Activated naive CD4-positive, alpha-beta T cell treated with anti-CD3 and anti-CD28 coated beads for 36 hours (primary cell): ENCODE data around the gene MIPEP. TPM values are rescaled to one million over a fixed set of nuclear protein-coding genes. Genes with fewer than 3 reads are reported as not detected.

Source experiments
- CTCF ChIA-PET: fragments of 350-600 bp; sonication (Branson Sonifier 250); formaldehyde crosslinking; loops from one replicate; lab custom pipeline; 2021; ENCODE audit warnings: antibody characterized with exemption; lab: Charles Lee
- DNase-seq: peaks from one replicate; pipeline ENCODE4 v3.0.0-alpha.2; 2020
- H3K27ac Mint-ChIP-seq: one replicate; pipeline ENCODE4 v1.8.0; 2021; ENCODE audit warnings: mild to moderate bottlenecking, mixed read lengths
- H3K27me3 Mint-ChIP-seq: one replicate; pipeline ENCODE4 v1.8.0; 2021; ENCODE audit warnings: low read depth, mixed read lengths
- H3K36me3 Mint-ChIP-seq: one replicate; pipeline ENCODE4 v1.8.0; 2021; ENCODE audit warnings: low read depth, mixed read lengths
- H3K4me1 Mint-ChIP-seq: one replicate; pipeline ENCODE4 v1.8.0; 2021; ENCODE audit warnings: low read depth, mixed read lengths
- H3K4me3 Mint-ChIP-seq: one replicate; pipeline ENCODE4 v1.8.0; 2021; ENCODE audit warnings: mild to moderate bottlenecking, moderate library complexity, mixed read lengths
- H3K9me3 Mint-ChIP-seq: one replicate; pipeline ENCODE4 v1.8.0; 2021; ENCODE audit warnings: mixed read lengths
- intact Hi-C: fragments of 100-400 bp; cut with micrococcal nuclease; formaldehyde crosslinking; loops from one replicate; pipeline ENCODE4 v1.15.1; 2023
- total RNA-seq, 2 experiments: library from RNA; stranded (reverse); gene quantifications; one replicate each; pipeline ENCODE4 v1.2.3, GENCODE V29; 2021

The MIPEP gene
- total RNA-seq, 2 experiments from 2014 or later, result 15.4 to 17.0 TPM

- no peak for DNase-seq
- Mint-ChIP-seq H3K36me3 (peaks cover 7% of the 10 kb centered on the region), H3K9me3 (no peaks in the 10 kb centered on the region), H3K27ac (no peak overlapping the region), H3K4me3 (no peak overlapping the region), H3K4me1 (peaks cover 11% of the 10 kb centered on the region), H3K27me3 (no peaks in the 10 kb centered on the region)
- CTCF ChIA-PET, result interaction anchor here (1.1 kb wide), 1 partner anchor 7 kb away, joined by 3 read pairs; no protein-coding TSS in a partner anchor
- intact Hi-C loops, result no loop called here
Observed at GRCh38 chr13:23848019-23848418, 41.2 kb downstream of the MIPEP start.

DNA sequence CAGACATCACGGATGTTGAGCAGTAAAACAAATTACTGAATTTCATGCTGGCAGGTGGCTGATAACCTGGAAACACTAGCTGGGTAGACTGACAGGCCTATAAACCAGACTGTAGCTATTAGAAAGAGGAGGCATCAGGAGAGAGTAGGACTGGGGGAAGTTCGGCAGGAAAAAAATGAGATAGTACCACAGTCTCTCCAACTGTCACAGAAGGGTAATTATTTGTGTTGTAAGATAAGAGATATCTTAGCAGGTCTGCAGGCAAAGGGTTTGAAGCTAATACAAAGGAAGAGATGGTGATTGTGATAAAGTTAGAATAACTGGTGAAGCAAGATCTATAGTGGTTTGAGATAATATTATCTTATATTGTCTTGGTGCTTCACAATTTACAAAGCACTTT is 41.7 kb downstream of the MIPEP start:
- H3K4me3 Mint-ChIP-seq, result no peak overlapping the region
- no peaks in the 10 kb centered on the region for H3K9me3 Mint-ChIP-seq
- H3K27ac Mint-ChIP-seq, result no peak overlapping the region
- intact Hi-C loops, result no loop called here
- CTCF ChIA-PET, result interaction anchor here (1.1 kb wide), 1 partner anchor 8 kb away, joined by 3 read pairs; no protein-coding TSS in a partner anchor
- H3K4me1 Mint-ChIP-seq, result peaks cover 11% of the 10 kb centered on the region
- peaks cover 8% of the 10 kb centered on the region for H3K36me3 Mint-ChIP-seq
- no peaks in the 10 kb centered on the region for H3K27me3 Mint-ChIP-seq
- no peak for DNase-seq

DNA sequence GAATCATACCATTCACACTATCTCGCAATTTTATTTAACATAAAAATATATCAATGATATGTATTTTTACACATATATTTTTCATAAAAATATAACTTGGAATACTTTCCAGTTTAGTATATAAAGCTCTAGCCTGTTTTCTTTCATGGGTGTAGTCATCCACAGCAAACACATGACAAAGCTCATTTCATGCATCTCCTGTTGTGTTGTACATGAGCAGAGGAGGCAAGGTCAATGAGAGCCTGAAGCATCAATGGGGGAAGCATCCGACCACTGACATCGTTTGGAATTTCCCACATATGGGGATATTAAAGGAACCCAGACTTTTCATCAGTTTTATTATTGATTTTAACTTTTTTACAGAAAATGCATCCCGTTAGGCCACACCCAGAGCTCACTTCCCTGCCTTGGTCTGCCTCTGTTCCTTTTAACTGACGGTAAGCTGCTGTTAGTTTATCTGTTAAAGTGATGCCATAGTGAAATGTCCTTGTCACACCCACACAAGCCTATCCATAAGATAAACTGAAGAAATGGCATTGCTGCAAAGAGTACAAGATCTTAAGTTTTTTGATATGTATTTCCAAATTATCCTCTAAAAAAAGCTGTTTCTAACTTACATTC is 44.0 kb downstream of the MIPEP start:
- intact Hi-C loops, result no loop called here
- H3K4me3 Mint-ChIP-seq, result no peak overlapping the region
- H3K36me3 Mint-ChIP-seq, result peaks cover 11% of the 10 kb centered on the region
- H3K27me3 Mint-ChIP-seq, result no peaks in the 10 kb centered on the region
- no peaks in the 10 kb centered on the region for H3K9me3 Mint-ChIP-seq
- no peak for DNase-seq
- H3K4me1 Mint-ChIP-seq, result peaks cover 9% of the 10 kb centered on the region
- CTCF ChIA-PET, result interaction anchor here (0.7 kb wide), 1 partner anchor 396 kb away, joined by 3 read pairs; no protein-coding TSS in a partner anchor
- H3K27ac Mint-ChIP-seq, result no peak overlapping the region

DNA sequence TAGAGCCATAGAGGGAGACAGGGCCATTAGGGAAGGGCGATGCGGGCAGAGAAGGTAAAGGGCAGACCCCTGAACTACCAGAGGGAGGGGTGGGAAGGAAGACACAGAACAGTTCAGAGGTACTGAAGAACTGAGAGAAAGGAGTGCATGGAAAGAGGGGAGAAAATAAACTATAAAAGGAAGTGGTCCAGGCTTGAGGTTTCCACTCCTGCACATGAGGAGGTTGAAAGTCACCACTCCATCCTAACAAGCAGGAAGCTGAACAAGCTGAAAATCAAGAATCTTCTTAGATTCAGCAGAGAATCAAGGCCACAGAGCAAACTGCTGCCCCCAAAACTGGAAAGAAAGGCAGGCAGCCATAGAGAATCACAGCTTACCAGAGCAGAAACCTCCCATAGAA is 45.1 kb downstream of the MIPEP start:
- H3K36me3 Mint-ChIP-seq, result peaks cover 11% of the 10 kb centered on the region
- CTCF ChIA-PET, result no interaction called here
- DNase-seq, result no peak
- intact Hi-C loops, result no loop called here
- no peaks in the 10 kb centered on the region for H3K9me3 Mint-ChIP-seq
- H3K4me1 Mint-ChIP-seq, result peaks cover 8% of the 10 kb centered on the region
- H3K27ac Mint-ChIP-seq, result no peak overlapping the region
- H3K27me3 Mint-ChIP-seq, result no peaks in the 10 kb centered on the region
- no peak overlapping the region for H3K4me3 Mint-ChIP-seq

- Mint-ChIP-seq H3K4me3 (no peak overlapping the region), H3K27ac (no peak overlapping the region), H3K36me3 (peaks cover 11% of the 10 kb centered on the region), H3K27me3 (no peaks in the 10 kb centered on the region), H3K9me3 (no peaks in the 10 kb centered on the region), H3K4me1 (peaks cover 6% of the 10 kb centered on the region)
- no peak for DNase-seq
- CTCF ChIA-PET, result no interaction called here
- intact Hi-C loops, result no loop called here
Observed at GRCh38 chr13:23843436-23843835, 45.8 kb downstream of the MIPEP start.

DNA sequence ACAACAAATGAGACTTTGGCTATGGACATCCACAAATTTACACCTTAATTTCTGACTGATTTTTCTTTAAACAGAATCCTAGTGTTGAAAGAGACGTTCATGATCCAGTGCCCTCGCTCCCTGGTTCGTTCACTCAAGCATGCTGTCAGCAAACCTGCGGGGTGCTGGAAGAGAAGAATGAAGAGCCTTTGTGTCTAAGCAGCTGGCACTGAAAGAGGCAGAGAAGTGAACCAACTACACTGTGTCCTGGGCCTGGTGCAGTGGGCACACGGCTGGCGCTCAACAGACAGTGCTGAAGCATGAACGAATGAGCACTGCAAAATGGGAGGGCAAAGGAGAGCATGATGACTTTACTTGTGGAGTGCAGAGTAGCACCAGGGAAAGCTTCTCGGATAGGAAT is 46.8 kb downstream of the MIPEP start:
- peaks cover 11% of the 10 kb centered on the region for H3K36me3 Mint-ChIP-seq
- peaks cover 6% of the 10 kb centered on the region for H3K4me1 Mint-ChIP-seq
- no peaks in the 10 kb centered on the region for H3K9me3 Mint-ChIP-seq
- intact Hi-C loops, result no loop called here
- no peak overlapping the region for H3K27ac Mint-ChIP-seq
- no peak for DNase-seq
- no peaks in the 10 kb centered on the region for H3K27me3 Mint-ChIP-seq
- no peak overlapping the region for H3K4me3 Mint-ChIP-seq
- CTCF ChIA-PET, result no interaction called here

- CTCF ChIA-PET, result no interaction called here
Observed at GRCh38 chr13:23833733-23834611, 55.2 kb downstream of the MIPEP start.

DNA sequence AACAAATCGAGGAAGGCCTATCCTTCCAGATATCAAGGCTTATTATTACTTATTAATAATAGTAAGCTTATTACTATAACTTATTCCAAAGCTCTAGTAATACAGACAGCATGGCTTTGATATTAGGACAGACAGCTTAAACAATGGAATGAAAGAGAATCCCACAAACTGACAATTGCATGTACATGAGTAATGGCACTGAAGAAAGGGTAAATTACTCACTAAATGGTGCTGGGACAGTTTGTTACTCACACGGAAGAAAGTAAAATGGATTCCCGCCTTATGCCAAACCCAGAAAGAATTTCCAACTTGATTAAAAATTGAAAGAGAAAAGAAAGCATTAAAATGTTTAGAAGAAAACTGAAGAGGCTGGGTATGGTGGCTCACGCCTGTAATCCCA is 60.3 kb downstream of the MIPEP start:
- CTCF ChIA-PET, result interaction anchor here (1.4 kb wide), 1 partner anchor 17 kb away, joined by 4 read pairs; no protein-coding TSS in a partner anchor
- Mint-ChIP-seq H3K27me3 (no peaks in the 10 kb centered on the region), H3K36me3 (peaks cover 20% of the 10 kb centered on the region), H3K9me3 (peaks cover 3% of the 10 kb centered on the region), H3K4me3 (no peak overlapping the region), H3K27ac (no peak overlapping the region), H3K4me1 (no peaks in the 10 kb centered on the region)
- no peak for DNase-seq
- intact Hi-C loops, result no loop called here

More at GRCh38 chr13:23833733-23834611, 55.2 kb downstream of the MIPEP start:
- Mint-ChIP-seq H3K4me3 (no peak overlapping the region), H3K4me1 (no peaks in the 10 kb centered on the region), H3K36me3 (peaks cover 8% of the 10 kb centered on the region), H3K27me3 (no peaks in the 10 kb centered on the region), H3K9me3 (no peaks in the 10 kb centered on the region), H3K27ac (no peak overlapping the region)
- no peak for DNase-seq
- intact Hi-C loops, result no loop called here

DNA sequence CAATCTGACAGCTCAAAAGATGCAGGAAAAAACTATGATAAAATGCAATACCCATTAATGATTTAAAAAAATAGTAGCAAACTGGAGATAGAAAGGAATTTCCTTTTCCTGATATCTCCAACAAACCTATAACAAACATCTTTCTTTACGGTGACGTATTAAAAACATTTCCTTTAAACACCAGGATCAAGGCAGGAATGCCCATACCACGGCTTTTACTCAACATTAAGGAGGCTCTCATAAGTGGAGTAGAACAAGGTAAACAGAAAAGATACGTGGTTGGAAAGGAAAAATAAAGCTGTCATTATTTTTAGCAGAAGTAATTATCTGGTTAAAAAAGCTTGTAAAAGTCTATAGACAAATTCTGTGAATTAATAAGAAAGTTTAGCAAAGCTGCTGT is 61.1 kb downstream of the MIPEP start:
- no peak for DNase-seq
- Mint-ChIP-seq H3K4me3 (no peak overlapping the region), H3K27ac (no peak overlapping the region), H3K36me3 (peaks cover 20% of the 10 kb centered on the region), H3K4me1 (no peaks in the 10 kb centered on the region), H3K27me3 (no peaks in the 10 kb centered on the region), H3K9me3 (peaks cover 3% of the 10 kb centered on the region)
- CTCF ChIA-PET, result interaction anchor here (0.7 to 1.4 kb wide), 2 partner anchors 16 to 90 kb away, joined by 3 to 4 read pairs; no protein-coding TSS in a partner anchor
- intact Hi-C loops, result no loop called here

- intact Hi-C loops, result no loop called here
- H3K4me1 Mint-ChIP-seq, result no peaks in the 10 kb centered on the region
- H3K27me3 Mint-ChIP-seq, result no peaks in the 10 kb centered on the region
- H3K27ac Mint-ChIP-seq, result no peak overlapping the region
- H3K4me3 Mint-ChIP-seq, result no peak overlapping the region
- CTCF ChIA-PET, result no interaction called here
- peaks cover 22% of the 10 kb centered on the region for H3K36me3 Mint-ChIP-seq
- DNase-seq, result no peak
- H3K9me3 Mint-ChIP-seq, result peaks cover 3% of the 10 kb centered on the region
Observed at GRCh38 chr13:23825179-23825578, 64.0 kb downstream of the MIPEP start.

DNA sequence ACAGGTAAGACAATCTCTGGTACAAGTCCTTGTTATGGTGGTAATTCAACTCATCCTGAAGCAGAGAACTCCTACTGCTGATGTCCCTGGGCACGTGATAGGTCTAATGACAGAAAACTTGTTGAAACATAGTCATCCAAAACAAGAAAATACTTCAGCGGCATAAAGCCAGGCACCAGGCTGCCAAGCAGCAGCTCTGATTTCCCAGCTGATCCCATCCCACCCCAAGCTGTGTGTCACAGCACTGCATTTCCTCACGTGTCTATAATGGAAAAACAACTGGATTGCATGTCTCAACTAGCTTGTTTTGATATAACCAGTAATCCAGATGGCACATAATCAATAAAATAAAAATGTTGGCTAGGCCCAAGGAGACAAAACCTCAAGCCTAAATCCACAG is 64.8 kb downstream of the MIPEP start:
- no peak overlapping the region for H3K27ac Mint-ChIP-seq
- H3K4me3 Mint-ChIP-seq, result no peak overlapping the region
- peaks cover 3% of the 10 kb centered on the region for H3K9me3 Mint-ChIP-seq
- CTCF ChIA-PET, result no interaction called here
- no peaks in the 10 kb centered on the region for H3K27me3 Mint-ChIP-seq
- H3K36me3 Mint-ChIP-seq, result peaks cover 24% of the 10 kb centered on the region
- H3K4me1 Mint-ChIP-seq, result no peaks in the 10 kb centered on the region
- no peak for DNase-seq
- intact Hi-C loops, result no loop called here

GRCh38 chr13:23822252-23822824 is 66.9 kb downstream of the MIPEP start:
- no peaks in the 10 kb centered on the region for H3K4me1 Mint-ChIP-seq
- H3K4me3 Mint-ChIP-seq, result no peak overlapping the region
- H3K9me3 Mint-ChIP-seq, result peaks cover 3% of the 10 kb centered on the region
- CTCF ChIA-PET, result no interaction called here
- no peak for DNase-seq
- H3K27ac Mint-ChIP-seq, result no peak overlapping the region
- H3K36me3 Mint-ChIP-seq, result peaks cover 22% of the 10 kb centered on the region
- H3K27me3 Mint-ChIP-seq, result no peaks in the 10 kb centered on the region
- intact Hi-C loops, result no loop called here
